SKM-1 (cell line): ENCODE results near the gene BNIP3.

Experiments
- DNase-seq: peaks from one replicate; lab custom pipeline; 2025; ENCODE audit not compliant: unreplicated experiment; lab: John Stamatoyannopoulos, UW

Gene BNIP3

GRCh38 chr10:131978851-131979250 is 2.9 kb downstream of the BNIP3 start:
- DNase-seq, result no peak

- DNase-seq, result no peak
These were observed 3.4 kb downstream of the BNIP3 start for GRCh38 chr10:131978366-131978765.

GRCh38 chr10:131977323-131978096 is 4.2 kb downstream of the BNIP3 start:
- no peak for DNase-seq

- DNase-seq, result no peak
These were observed 5.9 kb downstream of the BNIP3 start for GRCh38 chr10:131975796-131976195.

GRCh38 chr10:131975003-131975402 is 6.7 kb downstream of the BNIP3 start:
- DNase-seq, result no peak

- no peak for DNase-seq
These were observed 7.5 kb downstream of the BNIP3 start for GRCh38 chr10:131974034-131974817.

- no peak for DNase-seq
These were observed 8.4 kb downstream of the BNIP3 start for GRCh38 chr10:131973160-131973951.

GRCh38 chr10:131972474-131973071 is 9.2 kb downstream of the BNIP3 start:
- DNase-seq, result no peak

- DNase-seq, result no peak
These were observed 10.1 kb downstream of the BNIP3 start for GRCh38 chr10:131971591-131971990.

- no peak for DNase-seq
These were observed 10.8 kb downstream of the BNIP3 start for GRCh38 chr10:131970946-131971345.

GRCh38 chr10:131968949-131969348 is 12.8 kb downstream of the BNIP3 start:
- DNase-seq, result no peak

- DNase-seq, result no peak
These were observed 17.4 kb downstream of the BNIP3 start for GRCh38 chr10:131964298-131964697.

GRCh38 chr10:131963811-131964210 is 17.9 kb downstream of the BNIP3 start:
- no peak for DNase-seq

- no peak for DNase-seq
These were observed 18.4 kb downstream of the BNIP3 start for GRCh38 chr10:131963350-131963749.

- DNase-seq, result no peak
These were observed 19.7 kb downstream of the BNIP3 start for GRCh38 chr10:131961777-131962662.

- DNase-seq, result no peak
These were observed 20.5 kb downstream of the BNIP3 start for GRCh38 chr10:131961047-131961776.

GRCh38 chr10:131960631-131961046 is 21.1 kb downstream of the BNIP3 start:
- DNase-seq, result no peak

- no peak for DNase-seq
These were observed 21.9 kb downstream of the BNIP3 start for GRCh38 chr10:131959841-131960240.

- no peak for DNase-seq
These were observed 26.0 kb downstream of the BNIP3 start for GRCh38 chr10:131955591-131956340.
